OCI-LY7 (cell line): ENCODE results near the gene TNFRSF11A. TPM values are rescaled to one million over a fixed set of nuclear protein-coding genes. Genes with fewer than 3 reads are reported as not detected.

ENCODE experiments used
- BruUV-seq: library from RNA; stranded (reverse); fragments of 400-500 nt; replicated peaks from 2 replicates; lab custom pipeline; 2021; lab: Mats Ljungman, UMichigan
- CTCF ChIA-PET: fragments of 300-600 bp; sonication (Branson Sonifier 250); formaldehyde crosslinking; loops from one replicate; lab custom pipeline; 2022; ENCODE audit warnings: antibody characterized with exemption; ENCODE audit not compliant: unreplicated experiment; lab: Charles Lee
- POLR2A ChIA-PET: fragments of 300-600 bp; sonication (Branson Sonifier 250); formaldehyde crosslinking; loops from one replicate; lab custom pipeline; 2022; ENCODE audit warnings: antibody characterized with exemption; lab: Charles Lee
- DNase-seq: peaks from one replicate; pipeline ENCODE4 v3.0.0-alpha.2; 2015; ENCODE audit warnings: low spot score
- H2AFZ ChIP-seq: fragments of 200-600 bp; sonication (generic), shearing (Covaris generic); 2 replicates; pipeline ENCODE4 v1.6.1; 2014; ENCODE audit warnings: mild to moderate bottlenecking, antibody characterized with exemption, low read length, moderate library complexity
- H3K27ac ChIP-seq: fragments of 200-600 bp; sonication (generic); 2 replicates; pipeline ENCODE4 v1.5.1; 2014; ENCODE audit warnings: mixed run types, low read depth, mild to moderate bottlenecking, moderate library complexity, low read length, inconsistent platforms; ENCODE audit not compliant: poor library complexity, severe bottlenecking
- H3K36me3 ChIP-seq: fragments of 200-600 bp; sonication (generic); 2 replicates; pipeline ENCODE4 v1.6.1; 2014; ENCODE audit warnings: mild to moderate bottlenecking, antibody characterized with exemption, low read length, moderate library complexity, mixed read lengths; ENCODE audit not compliant: insufficient read depth
- H3K4me1 ChIP-seq: fragments of 200-600 bp; sonication (generic); 2 replicates; pipeline ENCODE4 v1.5.1; 2014; ENCODE audit warnings: mild to moderate bottlenecking, low read length; ENCODE audit not compliant: insufficient read depth, poor library complexity, severe bottlenecking
- H3K4me2 ChIP-seq: fragments of 200-600 bp; sonication (generic); 2 replicates; pipeline ENCODE4 v1.6.1; 2014; ENCODE audit warnings: mild to moderate bottlenecking, low read length
- H3K4me3 ChIP-seq: fragments of 200-600 bp; sonication (generic); 2 replicates; pipeline ENCODE4 v1.5.1; 2014; ENCODE audit warnings: mild to moderate bottlenecking, low read depth, low read length; ENCODE audit not compliant: poor library complexity, severe bottlenecking
- H3K79me2 ChIP-seq: fragments of 200-600 bp; sonication (generic); 2 replicates; pipeline ENCODE4 v1.6.1; 2016; ENCODE audit warnings: low read depth, mild to moderate bottlenecking, low read length, moderate library complexity, mixed read lengths; ENCODE audit not compliant: insufficient read depth
- H3K9me2 ChIP-seq: fragments of 200-600 bp; sonication (generic); 2 replicates; pipeline ENCODE4 v1.6.1; 2016; ENCODE audit warnings: mild to moderate bottlenecking, low read length, mixed read lengths; ENCODE audit not compliant: insufficient read depth
- H3K9me3 ChIP-seq: fragments of 200-600 bp; sonication (generic); 2 replicates; pipeline ENCODE4 v1.6.1; 2014; ENCODE audit warnings: mild to moderate bottlenecking, mixed run types, low read length, mixed read lengths
- H4K20me1 ChIP-seq: fragments of 200-600 bp; sonication (generic); 2 replicates; pipeline ENCODE4 v1.6.1; 2014; ENCODE audit warnings: mild to moderate bottlenecking, antibody characterized with exemption, low read length, moderate library complexity, mixed read lengths; ENCODE audit not compliant: insufficient read depth
- EZH2phosphoT487 ChIP-seq: fragments of 200-600 bp; sonication (generic); IDR thresholded peaks from 2 replicates; pipeline ENCODE4 v1.6.1; 2018; ENCODE audit warnings: low read depth, borderline replicate concordance, mild to moderate bottlenecking, mixed run types, antibody characterized with exemption, low read length, moderate library complexity, mixed read lengths
- intact Hi-C: fragments of 100-400 bp; cut with micrococcal nuclease; formaldehyde crosslinking; loops from one replicate; pipeline ENCODE4 v1.10.0; 2022; ENCODE audit not compliant: unreplicated experiment
- total RNA-seq, 2 experiments: library from RNA; depleted of rRNA in 1 of 2; stranded (reverse); fragments of >200 nt in 1 of 2; shearing (Covaris generic) in 1 of 2; gene quantifications; 2 replicates each; pipeline ENCODE4 v1.2.3, GENCODE V29; 2014 to 2022
- TF ChIP-seq, protein P1 (sequence below): fragments of 200-600 bp; sonication (generic); conservative IDR thresholded peaks from 2 replicates; pipeline ENCODE4 v1.5.1; 2014; ENCODE audit warnings: mild to moderate bottlenecking, antibody characterized with exemption, low read length, moderate library complexity, mixed read lengths

Gene TNFRSF11A
- total RNA-seq, 2 experiments from 2014 or later: not detected

DNA sequence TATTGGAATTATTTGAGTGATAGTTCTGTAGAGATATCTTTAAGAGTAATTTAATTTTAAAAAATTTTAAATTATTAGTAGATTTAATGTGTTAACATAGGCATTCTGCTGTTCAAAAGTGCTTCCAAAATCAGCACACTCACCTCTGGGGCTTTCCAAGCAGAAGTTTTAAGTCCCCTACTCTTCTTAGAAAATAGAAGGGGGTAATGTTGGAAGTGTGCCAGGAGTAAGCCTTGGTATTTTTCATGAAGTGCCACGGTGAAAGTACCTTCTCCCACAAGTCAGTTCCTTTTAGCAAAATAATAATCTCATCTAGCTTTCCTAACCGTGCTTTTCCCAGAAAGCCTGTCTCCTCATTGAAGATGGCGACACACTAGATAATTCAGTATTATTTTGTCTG lies 3.9 kb upstream of the TNFRSF11A start:
- Histone ChIP-seq H3K36me3 (no peaks in the 10 kb centered on the region), H3K79me2 (no peaks in the 10 kb centered on the region), H2AFZ (no peak overlapping the region), H4K20me1 (no peaks in the 10 kb centered on the region), H3K4me3 (no peak overlapping the region), H3K4me2 (no peak overlapping the region), H3K4me1 (peaks cover 3% of the 10 kb centered on the region), H3K9me3 (no peaks in the 10 kb centered on the region), H3K27ac (no peak overlapping the region), H3K9me2 (no peaks in the 10 kb centered on the region)
- no peak for DNase-seq
- TF ChIP-seq, protein P1, sequence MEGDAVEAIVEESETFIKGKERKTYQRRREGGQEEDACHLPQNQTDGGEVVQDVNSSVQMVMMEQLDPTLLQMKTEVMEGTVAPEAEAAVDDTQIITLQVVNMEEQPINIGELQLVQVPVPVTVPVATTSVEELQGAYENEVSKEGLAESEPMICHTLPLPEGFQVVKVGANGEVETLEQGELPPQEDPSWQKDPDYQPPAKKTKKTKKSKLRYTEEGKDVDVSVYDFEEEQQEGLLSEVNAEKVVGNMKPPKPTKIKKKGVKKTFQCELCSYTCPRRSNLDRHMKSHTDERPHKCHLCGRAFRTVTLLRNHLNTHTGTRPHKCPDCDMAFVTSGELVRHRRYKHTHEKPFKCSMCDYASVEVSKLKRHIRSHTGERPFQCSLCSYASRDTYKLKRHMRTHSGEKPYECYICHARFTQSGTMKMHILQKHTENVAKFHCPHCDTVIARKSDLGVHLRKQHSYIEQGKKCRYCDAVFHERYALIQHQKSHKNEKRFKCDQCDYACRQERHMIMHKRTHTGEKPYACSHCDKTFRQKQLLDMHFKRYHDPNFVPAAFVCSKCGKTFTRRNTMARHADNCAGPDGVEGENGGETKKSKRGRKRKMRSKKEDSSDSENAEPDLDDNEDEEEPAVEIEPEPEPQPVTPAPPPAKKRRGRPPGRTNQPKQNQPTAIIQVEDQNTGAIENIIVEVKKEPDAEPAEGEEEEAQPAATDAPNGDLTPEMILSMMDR: no peak
- no peak for TF ChIP-seq EZH2phosphoT487
- POLR2A ChIA-PET: no interaction called here
- BruUV-seq: no TSS peak
- intact Hi-C loops: no loop called here
- CTCF ChIA-PET: no interaction called here

DNA sequence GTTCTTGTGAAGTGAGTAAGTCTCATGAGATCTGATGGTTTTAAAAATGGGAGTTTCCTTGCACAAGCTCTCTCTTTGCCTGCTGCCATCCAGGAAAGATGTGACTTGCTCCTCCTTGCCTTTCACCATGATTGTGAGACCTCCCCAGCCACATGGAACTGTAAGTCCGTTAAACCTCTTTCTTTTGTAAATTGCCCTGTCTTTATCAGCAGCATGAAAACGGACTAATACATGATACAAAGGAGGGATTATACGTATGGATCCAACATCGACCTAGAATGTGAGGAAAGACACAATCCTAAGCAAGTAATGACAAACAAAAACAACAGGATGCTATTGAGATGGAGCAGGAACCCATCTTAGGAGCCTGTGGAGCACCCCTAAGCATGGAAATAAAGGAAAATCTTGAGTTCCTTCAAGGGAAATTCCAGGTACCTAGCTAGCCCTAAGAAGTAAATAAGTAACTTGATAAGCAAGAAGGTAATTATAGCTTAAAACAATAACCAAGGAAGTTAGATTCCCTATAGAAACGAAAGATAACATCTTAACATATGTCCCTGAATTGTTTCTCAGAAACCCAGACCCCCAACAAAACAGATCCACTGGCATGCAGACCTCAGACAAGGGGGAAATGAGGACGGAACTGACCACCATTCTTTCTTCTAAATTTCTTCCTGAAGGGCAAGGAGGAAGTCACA lies 1.5 kb upstream of the TNFRSF11A start:
- Histone ChIP-seq H3K36me3 (no peaks in the 10 kb centered on the region), H3K27ac (no peak overlapping the region), H3K4me2 (no peak overlapping the region), H3K4me1 (peaks cover 3% of the 10 kb centered on the region), H3K79me2 (no peaks in the 10 kb centered on the region), H3K9me3 (no peaks in the 10 kb centered on the region), H2AFZ (no peak overlapping the region), H4K20me1 (no peaks in the 10 kb centered on the region), H3K4me3 (no peak overlapping the region), H3K9me2 (no peaks in the 10 kb centered on the region)
- BruUV-seq: no TSS peak
- ChIA-PET POLR2A (no interaction called here), CTCF (no interaction called here)
- intact Hi-C loops: no loop called here
- no peak for DNase-seq
- TF ChIP-seq, protein P1: no peak
- TF ChIP-seq EZH2phosphoT487: no peak

DNA sequence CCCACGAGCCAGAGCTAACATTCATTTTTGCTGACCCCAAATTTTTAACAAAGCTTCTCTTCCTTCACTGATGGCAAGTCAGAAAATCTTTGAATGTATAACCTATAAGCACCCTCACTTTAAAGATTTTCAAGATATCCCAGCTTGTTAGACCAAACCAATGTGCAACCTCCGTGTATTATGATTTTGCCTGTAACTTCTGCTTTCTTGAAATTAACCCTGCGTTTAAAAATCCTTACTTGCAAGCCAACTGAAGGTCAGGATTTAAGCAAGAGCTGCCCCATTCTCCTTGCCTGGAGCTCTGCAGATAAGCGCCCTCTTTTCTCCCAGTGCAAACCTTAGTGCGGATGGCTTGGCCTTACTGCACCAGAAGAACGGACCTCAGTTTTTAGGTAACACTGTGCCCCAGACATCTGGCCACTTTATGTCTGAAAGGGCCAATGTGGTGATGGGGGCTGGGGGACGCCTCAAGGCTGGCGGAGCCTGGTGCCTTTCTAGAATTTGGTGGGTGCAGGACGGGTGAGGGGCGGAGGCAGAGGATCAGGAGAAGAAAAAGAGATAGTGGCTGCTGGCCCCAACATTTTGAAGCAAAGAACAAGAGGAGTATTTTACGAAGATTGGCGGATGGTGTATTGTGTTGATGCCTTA lies 805 bp upstream of the TNFRSF11A start:
- Histone ChIP-seq H3K4me2 (no peak overlapping the region), H3K79me2 (no peaks in the 10 kb centered on the region), H3K36me3 (no peaks in the 10 kb centered on the region), H2AFZ (no peak overlapping the region), H3K27ac (no peak overlapping the region), H3K4me1 (peaks cover 3% of the 10 kb centered on the region), H3K9me3 (no peaks in the 10 kb centered on the region), H3K9me2 (no peaks in the 10 kb centered on the region), H4K20me1 (no peaks in the 10 kb centered on the region), H3K4me3 (no peak overlapping the region)
- DNase-seq: no peak
- BruUV-seq: no TSS peak
- ChIA-PET CTCF (no interaction called here), POLR2A (no interaction called here)
- intact Hi-C loops: no loop called here
- no peak for TF ChIP-seq EZH2phosphoT487
- TF ChIP-seq, protein P1: no peak
